Uterine smooth muscle cell (primary cell): ENCODE results near the gene OBSCN. TPM values are rescaled to one million over a fixed set of nuclear protein-coding genes. Genes with fewer than 3 reads are reported as not detected.

Experiments used
- total RNA-seq: library from RNA; depleted of rRNA; stranded (reverse); fragments of >200 nt; gene quantifications from 2 replicates; pipeline ENCODE4 v1.2.3, GENCODE V29; 2014

OBSCN gene
- total RNA-seq, result 10.7 and 31.2 TPM in 2 replicates

GRCh38 chr1:228207851-228208821 is at the start of gene OBSCN:
OBSCN (plus strand) TSS chr1:228208044; CDS start chr1:228211784, 3,740 bp downstream.

GRCh38 chr1:228165372-228166169 is 42.3 kb upstream of the OBSCN start, which contains the start of gene IBA57:
IBA57 (plus strand) TSS chr1:228165804; CDS start chr1:228165817, 13 bp downstream.

DNA sequence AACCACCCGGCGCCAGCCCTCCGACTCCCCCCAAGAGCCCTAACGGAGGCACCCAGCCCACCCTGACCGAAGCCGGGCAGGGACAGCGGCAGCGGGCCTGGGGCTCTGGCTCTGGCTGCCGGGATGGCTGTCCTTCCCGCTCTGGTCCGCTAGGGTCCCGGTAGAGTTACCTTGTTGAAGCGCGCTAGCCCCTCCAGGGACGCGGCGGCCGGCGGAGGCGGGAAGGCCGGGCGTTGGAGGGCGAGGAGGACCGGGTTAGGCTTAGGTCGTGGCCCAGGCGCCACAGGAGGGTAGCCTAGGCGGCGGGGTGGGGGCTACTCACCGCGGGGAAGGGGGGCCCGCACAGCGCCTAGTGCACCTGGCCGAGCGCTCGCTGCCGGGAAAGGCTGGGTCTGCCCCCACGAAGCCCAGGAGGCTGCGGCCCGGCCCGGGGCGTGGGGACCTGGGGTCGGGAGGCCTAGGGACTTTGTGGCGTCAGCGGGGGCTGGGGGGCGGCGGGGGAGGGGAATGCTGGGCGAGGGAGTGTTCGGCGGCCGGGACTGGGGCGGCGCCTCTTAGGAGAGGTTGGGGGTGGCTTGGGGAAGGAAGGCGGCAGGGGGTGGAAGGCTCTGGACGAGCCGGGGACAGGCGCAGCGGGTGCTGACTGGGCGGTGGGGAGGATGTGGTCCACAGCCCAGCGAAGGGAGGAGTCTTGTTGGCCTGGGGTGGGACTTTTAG is 208.5 kb downstream of the OBSCN start, which contains the start of gene TRIM17:
TSS of gene TRIM17 (minus strand) at position 645 of the 717 bp plus-strand sequence. CDS start 1,789 bp downstream, outside the sequence.

Other genes starting within 250 kb of the OBSCN start
- not detected in 2 replicates for gene WNT3A, start 201.0 kb upstream of the OBSCN start, total RNA-seq
- 257 and 351 TPM in 2 replicates for gene ARF1, start 125.3 kb upstream of the OBSCN start, total RNA-seq
- gene C1orf35, start 104.7 kb upstream of the OBSCN start, total RNA-seq, result 9.2 and 14.3 TPM in 2 replicates
- 64.3 and 76.0 TPM in 2 replicates for gene MRPL55, start 98.7 kb upstream of the OBSCN start, total RNA-seq
- 456 and 472 TPM in 2 replicates for gene GUK1, start 67.8 kb upstream of the OBSCN start, total RNA-seq
- gene GJC2, start 58.1 kb upstream of the OBSCN start, total RNA-seq, result 7.4 and 9.7 TPM in 2 replicates
- gene IBA57, start 42.2 kb upstream of the OBSCN start, total RNA-seq, result 4.9 and 7.3 TPM in 2 replicates
- gene TRIM11, start 198.8 kb downstream of the OBSCN start, total RNA-seq, result 27.4 and 28.6 TPM in 2 replicates
- 0.25 and 0.33 TPM in 2 replicates for gene TRIM17, start 208.8 kb downstream of the OBSCN start, total RNA-seq